ENCODE results near the gene CD70.

DNA sequence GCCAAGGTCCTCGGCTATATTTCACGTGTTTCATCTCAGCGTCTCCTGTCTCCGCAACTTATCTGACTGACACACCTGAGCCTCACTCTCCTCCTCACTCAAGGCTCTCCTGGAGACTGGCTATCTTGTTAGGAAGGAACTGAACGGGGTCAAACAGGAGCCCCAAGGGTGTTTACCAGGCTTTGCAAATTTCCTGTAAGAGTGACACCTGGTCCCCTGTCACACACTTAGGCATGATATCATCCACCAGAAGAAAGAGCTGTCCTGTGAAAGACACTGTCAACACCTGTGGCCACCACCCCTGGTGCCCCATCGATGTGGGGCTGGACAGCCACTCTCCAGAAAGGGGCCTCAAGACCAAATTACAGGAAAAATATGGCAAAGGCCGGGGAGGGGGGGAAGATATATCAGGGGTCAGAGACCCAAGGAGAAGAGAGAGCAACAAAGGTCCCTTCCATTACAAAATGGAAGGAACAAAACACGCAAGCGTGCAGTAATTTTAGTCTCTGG, 2.9 kb downstream of the CD70 start:
- TF ChIP-seq ZNF391 (tag by site-specific recombination; IDR thresholded peaks at IDR 0.05; ENCODE audit: borderline replicate concordance, low read depth) (no peak), ZNF423 (tag by site-specific recombination; IDR thresholded peaks at IDR 0.05) (no peak), CTCF (tag by site-specific recombination; IDR thresholded peaks at IDR 0.05) (no peak), ATF2 (tag by site-specific recombination; IDR thresholded peaks at IDR 0.05; ENCODE audit: low read depth) (no peak), PRDM10 (tag by site-specific recombination; IDR thresholded peaks at IDR 0.05) (no peak), ZNF10 (tag by site-specific recombination; IDR thresholded peaks at IDR 0.05) (no peak), ZNF660 (tag by site-specific recombination; IDR thresholded peaks at IDR 0.05) (no peak)
